Neural cell (in vitro differentiated cells): Measurements from ENCODE around the gene CDC6.

Source experiments
- EP300 ChIP-seq: fragments of 450-650 bp; conservative IDR thresholded peaks from 2 replicates; pipeline ENCODE4 v1.6.1; 2014; ENCODE audit warnings: antibody characterized with exemption, mild to moderate bottlenecking, moderate library complexity; ENCODE audit not compliant: poor library complexity, severe bottlenecking
- EZH2 ChIP-seq: fragments of 200-600, 300-800 bp; shearing (Covaris generic), sonication (generic); IDR thresholded peaks from 2 replicates; pipeline ENCODE4 v1.6.1; 2014; ENCODE audit warnings: antibody characterized with exemption, low read length, borderline replicate concordance, mild to moderate bottlenecking; ENCODE audit not compliant: insufficient read depth, poor library complexity, severe bottlenecking
- MXI1 ChIP-seq: fragments of 450-650 bp; conservative IDR thresholded peaks from 2 replicates; pipeline ENCODE4 v1.6.1; 2014; ENCODE audit warnings: antibody characterized with exemption, mild to moderate bottlenecking; ENCODE audit not compliant: poor library complexity, severe bottlenecking
- POLR2AphosphoS5 ChIP-seq: IDR thresholded peaks from 2 replicates; pipeline ENCODE4 v1.6.1; 2012
- SMC3 ChIP-seq: fragments of 450-650 bp; conservative IDR thresholded peaks from 2 replicates; pipeline ENCODE4 v1.6.1; 2014; ENCODE audit warnings: antibody characterized with exemption, mild to moderate bottlenecking, moderate library complexity; ENCODE audit not compliant: poor library complexity
- TAF1 ChIP-seq: IDR thresholded peaks from 2 replicates; pipeline ENCODE4 v1.6.1; 2012; ENCODE audit warnings: low read depth
- TF ChIP-seq, protein P1 (sequence below): fragments of 450-650 bp; IDR thresholded peaks from 2 replicates; pipeline ENCODE4 v1.5.1; 2014; ENCODE audit warnings: antibody characterized with exemption, mild to moderate bottlenecking, moderate library complexity; ENCODE audit not compliant: poor library complexity, severe bottlenecking
- TF ChIP-seq, protein P2 (sequence below): IDR thresholded peaks from 2 replicates; pipeline ENCODE4 v1.6.1; 2012; ENCODE audit warnings: borderline replicate concordance

DNA sequence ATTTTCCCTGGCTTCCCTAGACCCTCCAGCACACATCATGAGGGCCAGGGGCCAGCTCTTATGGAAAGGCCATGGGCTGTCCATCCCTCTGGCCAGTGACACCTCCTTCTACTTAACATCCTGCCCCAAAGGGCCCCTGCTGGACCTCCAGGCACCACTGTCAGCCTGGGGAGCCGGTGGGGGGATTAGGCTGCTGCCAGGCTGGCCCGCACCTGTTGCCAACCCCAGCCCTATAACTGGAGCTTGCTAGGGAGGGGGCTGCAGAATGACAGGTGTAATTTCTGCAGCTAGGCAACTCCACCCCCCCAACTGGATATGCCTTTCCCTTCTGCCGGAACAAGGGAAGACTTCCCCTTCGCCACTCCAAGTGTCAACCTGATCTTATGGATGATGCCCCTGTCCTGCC is 33.8 kb downstream of the CDC6 start:
- TF ChIP-seq, protein P1, sequence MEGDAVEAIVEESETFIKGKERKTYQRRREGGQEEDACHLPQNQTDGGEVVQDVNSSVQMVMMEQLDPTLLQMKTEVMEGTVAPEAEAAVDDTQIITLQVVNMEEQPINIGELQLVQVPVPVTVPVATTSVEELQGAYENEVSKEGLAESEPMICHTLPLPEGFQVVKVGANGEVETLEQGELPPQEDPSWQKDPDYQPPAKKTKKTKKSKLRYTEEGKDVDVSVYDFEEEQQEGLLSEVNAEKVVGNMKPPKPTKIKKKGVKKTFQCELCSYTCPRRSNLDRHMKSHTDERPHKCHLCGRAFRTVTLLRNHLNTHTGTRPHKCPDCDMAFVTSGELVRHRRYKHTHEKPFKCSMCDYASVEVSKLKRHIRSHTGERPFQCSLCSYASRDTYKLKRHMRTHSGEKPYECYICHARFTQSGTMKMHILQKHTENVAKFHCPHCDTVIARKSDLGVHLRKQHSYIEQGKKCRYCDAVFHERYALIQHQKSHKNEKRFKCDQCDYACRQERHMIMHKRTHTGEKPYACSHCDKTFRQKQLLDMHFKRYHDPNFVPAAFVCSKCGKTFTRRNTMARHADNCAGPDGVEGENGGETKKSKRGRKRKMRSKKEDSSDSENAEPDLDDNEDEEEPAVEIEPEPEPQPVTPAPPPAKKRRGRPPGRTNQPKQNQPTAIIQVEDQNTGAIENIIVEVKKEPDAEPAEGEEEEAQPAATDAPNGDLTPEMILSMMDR: no peak
- TF ChIP-seq TAF1 (no peak), EP300 (no peak), EZH2 (no peak), POLR2AphosphoS5 (no peak), SMC3 (no peak), MXI1 (no peak)
- TF ChIP-seq, protein P2, sequence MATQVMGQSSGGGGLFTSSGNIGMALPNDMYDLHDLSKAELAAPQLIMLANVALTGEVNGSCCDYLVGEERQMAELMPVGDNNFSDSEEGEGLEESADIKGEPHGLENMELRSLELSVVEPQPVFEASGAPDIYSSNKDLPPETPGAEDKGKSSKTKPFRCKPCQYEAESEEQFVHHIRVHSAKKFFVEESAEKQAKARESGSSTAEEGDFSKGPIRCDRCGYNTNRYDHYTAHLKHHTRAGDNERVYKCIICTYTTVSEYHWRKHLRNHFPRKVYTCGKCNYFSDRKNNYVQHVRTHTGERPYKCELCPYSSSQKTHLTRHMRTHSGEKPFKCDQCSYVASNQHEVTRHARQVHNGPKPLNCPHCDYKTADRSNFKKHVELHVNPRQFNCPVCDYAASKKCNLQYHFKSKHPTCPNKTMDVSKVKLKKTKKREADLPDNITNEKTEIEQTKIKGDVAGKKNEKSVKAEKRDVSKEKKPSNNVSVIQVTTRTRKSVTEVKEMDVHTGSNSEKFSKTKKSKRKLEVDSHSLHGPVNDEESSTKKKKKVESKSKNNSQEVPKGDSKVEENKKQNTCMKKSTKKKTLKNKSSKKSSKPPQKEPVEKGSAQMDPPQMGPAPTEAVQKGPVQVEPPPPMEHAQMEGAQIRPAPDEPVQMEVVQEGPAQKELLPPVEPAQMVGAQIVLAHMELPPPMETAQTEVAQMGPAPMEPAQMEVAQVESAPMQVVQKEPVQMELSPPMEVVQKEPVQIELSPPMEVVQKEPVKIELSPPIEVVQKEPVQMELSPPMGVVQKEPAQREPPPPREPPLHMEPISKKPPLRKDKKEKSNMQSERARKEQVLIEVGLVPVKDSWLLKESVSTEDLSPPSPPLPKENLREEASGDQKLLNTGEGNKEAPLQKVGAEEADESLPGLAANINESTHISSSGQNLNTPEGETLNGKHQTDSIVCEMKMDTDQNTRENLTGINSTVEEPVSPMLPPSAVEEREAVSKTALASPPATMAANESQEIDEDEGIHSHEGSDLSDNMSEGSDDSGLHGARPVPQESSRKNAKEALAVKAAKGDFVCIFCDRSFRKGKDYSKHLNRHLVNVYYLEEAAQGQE: no peak
